HCT116 (cell line): ENCODE results near the gene STARD8. TPM values are rescaled to one million over a fixed set of nuclear protein-coding genes. Genes with fewer than 3 reads are reported as not detected.

ENCODE experiments used
- ATAC-seq: fragments of 200-7000 bp; cut with Tn5 transposase; 2 replicates; pipeline ENCODE4 v1.9.1; 2020; ENCODE audit warnings: mild to moderate bottlenecking, moderate library complexity
- BruUV-seq: library from RNA; stranded (reverse); fragments of 400-500 nt; replicated peaks from 2 replicates; lab custom pipeline; 2021; lab: Mats Ljungman, UMichigan
- CTCF ChIA-PET: fragments of 300-600 bp; sonication (Branson Sonifier 250); formaldehyde crosslinking; loops from one replicate; lab custom pipeline; 2021; ENCODE audit warnings: antibody characterized with exemption; lab: Charles Lee
- POLR2A ChIA-PET: fragments of 300-600, 350-600 bp; sonication (Branson Sonifier 250); formaldehyde crosslinking; loops from one replicate; lab custom pipeline; 2021; ENCODE audit warnings: antibody characterized with exemption; lab: Charles Lee
- RAD21 ChIA-PET, 2 experiments: fragments of 300-600 bp; sonication (Branson Sonifier 250); formaldehyde crosslinking; loops; one replicate each; lab custom pipeline; 2023; ENCODE audit warnings: low total read pairs in 2 of 2; ENCODE audit not compliant: uncharacterized antibody in 2 of 2, unreplicated experiment in 2 of 2, low non-redundant PET in 1 of 2; lab: Charles Lee
- DNase-seq: peaks from one replicate; pipeline ENCODE4 v3.0.0-alpha.2; 2010; ENCODE audit warnings: low read depth, low spot score
- H2AFZ ChIP-seq: fragments of 200-600 bp; shearing (Covaris generic), sonication (generic); 2 replicates; pipeline ENCODE4 v1.6.1; 2017; ENCODE audit warnings: low read depth, mixed run types, mixed read lengths, antibody characterized with exemption, low read length; ENCODE audit not compliant: poor library complexity, severe bottlenecking
- H3K27ac ChIP-seq: 2 replicates; pipeline ENCODE4 v1.5.1; 2012; ENCODE audit warnings: low read depth, low read length
- H3K27me3 ChIP-seq: fragments of 200-600 bp; sonication (generic); 2 replicates; pipeline ENCODE4 v1.6.1; 2016; ENCODE audit warnings: mixed run types, low read length, mixed read lengths; ENCODE audit not compliant: insufficient read depth
- H3K36me3 ChIP-seq, 2 experiments: fragments of 200-500 bp in 1 of 2; fragments of 200-600 bp in 1 of 2; sonication (Bioruptor generic) in 1 of 2; sonication (generic) in 1 of 2; 2 replicates each; pipeline versions ENCODE4 v1.5.1 to v1.6.1; 2014 to 2016; ENCODE audit warnings: low read length in 2 of 2, inconsistent platforms in 1 of 2, mixed read lengths in 1 of 2, mixed run types in 1 of 2; ENCODE audit not compliant: insufficient read depth in 2 of 2, control insufficient read depth in 1 of 2
- H3K4me1 ChIP-seq, 2 experiments: fragments of 200-600 bp in 1 of 2; sonication (generic) in 1 of 2; 2 replicates each; pipeline versions ENCODE4 v1.5.1 to v1.6.1; 2012 to 2017; ENCODE audit warnings: low read length in 2 of 2, inconsistent platforms in 1 of 2, mild to moderate bottlenecking in 1 of 2, mixed read lengths in 1 of 2, mixed run types in 1 of 2, moderate library complexity in 1 of 2; ENCODE audit not compliant: insufficient read depth in 2 of 2, control insufficient read depth in 1 of 2
- H3K4me2 ChIP-seq: fragments of 200-600 bp; sonication (generic); 2 replicates; pipeline ENCODE4 v1.6.1; 2017; ENCODE audit warnings: mixed run types, low read length, mixed read lengths
- H3K4me3 ChIP-seq, 2 experiments: fragments of 200-600 bp in 1 of 2; sonication (generic) in 1 of 2; replicated peaks in 1 of 2; 2 replicates each; pipeline ENCODE4 v1.5.1; 2011 to 2016; ENCODE audit warnings: low read length in 2 of 2, control low read depth in 1 of 2, low read depth in 1 of 2, mild to moderate bottlenecking in 1 of 2, mixed read lengths in 1 of 2, mixed run types in 1 of 2
- H3K79me2 ChIP-seq: fragments of 200-600 bp; sonication (generic); 2 replicates; pipeline ENCODE4 v1.6.1; 2017; ENCODE audit warnings: mild to moderate bottlenecking, mixed run types, low read length, moderate library complexity, mixed read lengths; ENCODE audit not compliant: insufficient read depth
- H3K9ac ChIP-seq: fragments of 200-600 bp; sonication (generic); 2 replicates; pipeline ENCODE4 v1.6.1; 2016; ENCODE audit warnings: low read length, mixed read lengths
- H3K9me2 ChIP-seq: fragments of 200-600 bp; sonication (generic), shearing (Covaris generic); 2 replicates; pipeline ENCODE4 v1.6.1; 2017; ENCODE audit warnings: mixed run types, mild to moderate bottlenecking, moderate library complexity; ENCODE audit not compliant: insufficient read depth
- H3K9me3 ChIP-seq, 2 experiments: fragments of 200-500 bp in 1 of 2; fragments of 200-600 bp in 1 of 2; sonication (Bioruptor generic) in 1 of 2; sonication (generic) in 1 of 2; 2 replicates each; pipeline ENCODE4 v1.6.1; 2014 to 2017; ENCODE audit warnings: low read length in 2 of 2, mixed read lengths in 2 of 2, inconsistent platforms in 1 of 2, low read depth in 1 of 2, mild to moderate bottlenecking in 1 of 2, mixed run types in 1 of 2, moderate library complexity in 1 of 2; ENCODE audit not compliant: control insufficient read depth in 1 of 2, insufficient read depth in 1 of 2
- H4K20me1 ChIP-seq: fragments of 200-600 bp; sonication (generic), shearing (Covaris generic); 2 replicates; pipeline ENCODE4 v1.6.1; 2017; ENCODE audit warnings: mixed run types, mild to moderate bottlenecking, moderate library complexity; ENCODE audit not compliant: insufficient read depth
- CEBPB ChIP-seq: IDR thresholded peaks from 2 replicates; pipeline ENCODE4 v1.6.1; 2012; ENCODE audit warnings: low read depth
- EGR1 ChIP-seq: IDR thresholded peaks from 2 replicates; pipeline ENCODE4 v1.6.1; 2012; ENCODE audit warnings: low read depth
- ELF1 ChIP-seq: IDR thresholded peaks from 2 replicates; pipeline ENCODE4 v1.6.1; 2012; ENCODE audit warnings: low read depth, borderline replicate concordance
- EZH2 ChIP-seq: fragments of 200-600 bp; sonication (generic); IDR thresholded peaks from 2 replicates; pipeline ENCODE4 v1.6.1; 2017; ENCODE audit warnings: antibody characterized with exemption, mixed run types
- EZH2phosphoT487 ChIP-seq: fragments of 200-600 bp; IDR thresholded peaks from 2 replicates; pipeline ENCODE4 v1.6.1; 2018; ENCODE audit warnings: antibody characterized with exemption, borderline replicate concordance
- POLR2A ChIP-seq: IDR thresholded peaks from 2 replicates; pipeline ENCODE4 v1.7.0; 2011; ENCODE audit warnings: borderline replicate concordance; ENCODE audit not compliant: insufficient read depth, insufficient read length; ENCODE audit errors: extremely low read depth
- POLR2AphosphoS5 ChIP-seq: IDR thresholded peaks from 2 replicates; pipeline ENCODE4 v1.6.1; 2011; ENCODE audit warnings: mild to moderate bottlenecking, low read depth, low read length, moderate library complexity
- RAD21 ChIP-seq: IDR thresholded peaks from 2 replicates; pipeline ENCODE4 v1.6.1; 2012; ENCODE audit warnings: low read depth, mild to moderate bottlenecking
- SIN3A ChIP-seq: IDR thresholded peaks from 2 replicates; pipeline ENCODE4 v1.6.1; 2012; ENCODE audit warnings: low read depth
- SRF ChIP-seq: IDR thresholded peaks from 2 replicates; pipeline ENCODE4 v1.6.1; 2012; ENCODE audit warnings: low read depth
- TCF7L2 ChIP-seq: IDR thresholded peaks from 2 replicates; pipeline ENCODE4 v1.7.0; 2011; ENCODE audit warnings: borderline replicate concordance, inconsistent platforms; ENCODE audit not compliant: insufficient read depth, insufficient read length; ENCODE audit errors: extremely low read depth
- ZFX ChIP-seq: fragments of 450-650 bp; IDR thresholded peaks from 2 replicates; pipeline ENCODE4 v1.6.1; 2017
- intact Hi-C: fragments of 100-400 bp; cut with micrococcal nuclease; formaldehyde crosslinking; loops from 2 replicates; pipeline ENCODE4 v1.10.0; 2022
- total RNA-seq: library from RNA; stranded (reverse); gene quantifications from one replicate; pipeline ENCODE4 v1.2.1, GENCODE V29; 2021; ENCODE audit not compliant: unreplicated experiment
- TF ChIP-seq, protein P1 (sequence below): IDR thresholded peaks from 2 replicates; pipeline ENCODE4 v1.6.1; 2012
- TF ChIP-seq, protein P2 (sequence below): IDR thresholded peaks from 2 replicates; pipeline ENCODE4 v1.6.1; 2012
- TF ChIP-seq, protein P3 (sequence below): IDR thresholded peaks from 2 replicates; pipeline ENCODE4 v1.6.1; 2012; ENCODE audit warnings: low read depth

Gene STARD8
- total RNA-seq, 1 experiment from 2014 or later: 5.4 TPM

DNA sequence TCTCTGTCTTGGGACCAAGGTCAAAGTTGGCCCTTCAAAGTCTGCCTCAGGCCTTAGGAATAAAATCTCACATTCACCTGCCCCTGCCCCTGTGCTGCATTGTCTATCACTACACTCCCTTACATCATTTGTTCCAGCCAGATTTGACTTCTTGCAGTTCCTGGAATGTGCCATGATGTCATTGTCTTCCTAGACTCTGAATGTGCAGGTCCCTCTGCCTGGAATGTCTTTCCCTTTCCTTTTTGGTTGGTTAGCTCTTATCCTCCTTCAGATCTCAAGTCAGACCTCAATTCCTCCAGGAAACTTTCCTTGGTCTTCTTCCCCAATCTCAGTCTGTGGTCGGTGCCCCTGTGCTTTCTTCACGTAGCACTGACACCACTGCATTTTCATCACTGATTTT is 113.6 kb downstream of the STARD8 start:
- Histone ChIP-seq H3K27ac (no peak overlapping the region), H3K9me3 (no peaks in the 10 kb centered on the region), H3K79me2 (no peaks in the 10 kb centered on the region), H2AFZ (no peak overlapping the region), H3K9me2 (no peaks in the 10 kb centered on the region), H3K4me1 (no peaks in the 10 kb centered on the region), H3K4me2 (no peak overlapping the region), H3K36me3 (no peaks in the 10 kb centered on the region), H3K4me3 (no peak overlapping the region), H3K27me3 (no peaks in the 10 kb centered on the region), H3K9ac (no peak overlapping the region), H4K20me1 (no peaks in the 10 kb centered on the region)
- ChIA-PET CTCF (no interaction called here), RAD21 (no interaction called here), POLR2A (no interaction called here)
- TF ChIP-seq, protein P1, sequence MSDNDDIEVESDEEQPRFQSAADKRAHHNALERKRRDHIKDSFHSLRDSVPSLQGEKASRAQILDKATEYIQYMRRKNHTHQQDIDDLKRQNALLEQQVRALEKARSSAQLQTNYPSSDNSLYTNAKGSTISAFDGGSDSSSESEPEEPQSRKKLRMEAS: no peak
- no TSS peak for BruUV-seq
- intact Hi-C loops: no loop called here
- ATAC-seq (no peak), DNase-seq (no peak)

DNA sequence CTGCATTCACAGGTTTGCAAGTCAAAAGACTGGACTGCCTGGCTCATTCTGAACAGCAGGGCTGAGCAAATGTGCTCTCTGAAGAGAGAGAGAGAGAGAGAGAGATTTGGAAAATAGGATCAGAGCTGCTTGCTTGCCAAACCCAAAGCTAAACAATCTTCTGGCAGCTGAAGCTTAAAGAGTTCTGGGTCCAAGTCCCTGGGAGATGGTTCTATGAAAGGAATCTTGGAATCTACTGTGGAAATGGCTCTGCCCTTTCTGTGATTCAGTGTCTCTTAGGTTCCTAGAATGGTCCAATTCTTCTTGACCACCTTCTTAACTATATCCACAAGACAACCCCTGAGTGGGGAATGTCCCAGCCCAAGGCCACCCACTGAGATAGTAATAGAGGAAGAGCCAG is 115.3 kb downstream of the STARD8 start:
- ChIA-PET RAD21 (no interaction called here), POLR2A (no interaction called here), CTCF (no interaction called here)
- DNase-seq (no peak), ATAC-seq (no peak)
- BruUV-seq: no TSS peak
- Histone ChIP-seq H3K4me1 (no peaks in the 10 kb centered on the region), H3K27ac (no peak overlapping the region), H3K9ac (no peak overlapping the region), H4K20me1 (no peaks in the 10 kb centered on the region), H3K4me2 (no peak overlapping the region), H3K36me3 (no peaks in the 10 kb centered on the region), H3K9me3 (no peaks in the 10 kb centered on the region), H3K9me2 (no peaks in the 10 kb centered on the region), H3K27me3 (no peaks in the 10 kb centered on the region), H3K4me3 (no peak overlapping the region), H3K79me2 (no peaks in the 10 kb centered on the region), H2AFZ (no peak overlapping the region)
- intact Hi-C loops: no loop called here
- TF ChIP-seq SRF (no peak), CEBPB (no peak), TCF7L2 (no peak), POLR2A (no peak), SIN3A (no peak), RAD21 (no peak), EZH2phosphoT487 (no peak), ZFX (no peak), EZH2 (no peak), EGR1 (no peak), POLR2AphosphoS5 (no peak), ELF1 (no peak)
- TF ChIP-seq, protein P2, sequence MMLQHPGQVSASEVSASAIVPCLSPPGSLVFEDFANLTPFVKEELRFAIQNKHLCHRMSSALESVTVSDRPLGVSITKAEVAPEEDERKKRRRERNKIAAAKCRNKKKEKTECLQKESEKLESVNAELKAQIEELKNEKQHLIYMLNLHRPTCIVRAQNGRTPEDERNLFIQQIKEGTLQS: no peak
- TF ChIP-seq, protein P3, sequence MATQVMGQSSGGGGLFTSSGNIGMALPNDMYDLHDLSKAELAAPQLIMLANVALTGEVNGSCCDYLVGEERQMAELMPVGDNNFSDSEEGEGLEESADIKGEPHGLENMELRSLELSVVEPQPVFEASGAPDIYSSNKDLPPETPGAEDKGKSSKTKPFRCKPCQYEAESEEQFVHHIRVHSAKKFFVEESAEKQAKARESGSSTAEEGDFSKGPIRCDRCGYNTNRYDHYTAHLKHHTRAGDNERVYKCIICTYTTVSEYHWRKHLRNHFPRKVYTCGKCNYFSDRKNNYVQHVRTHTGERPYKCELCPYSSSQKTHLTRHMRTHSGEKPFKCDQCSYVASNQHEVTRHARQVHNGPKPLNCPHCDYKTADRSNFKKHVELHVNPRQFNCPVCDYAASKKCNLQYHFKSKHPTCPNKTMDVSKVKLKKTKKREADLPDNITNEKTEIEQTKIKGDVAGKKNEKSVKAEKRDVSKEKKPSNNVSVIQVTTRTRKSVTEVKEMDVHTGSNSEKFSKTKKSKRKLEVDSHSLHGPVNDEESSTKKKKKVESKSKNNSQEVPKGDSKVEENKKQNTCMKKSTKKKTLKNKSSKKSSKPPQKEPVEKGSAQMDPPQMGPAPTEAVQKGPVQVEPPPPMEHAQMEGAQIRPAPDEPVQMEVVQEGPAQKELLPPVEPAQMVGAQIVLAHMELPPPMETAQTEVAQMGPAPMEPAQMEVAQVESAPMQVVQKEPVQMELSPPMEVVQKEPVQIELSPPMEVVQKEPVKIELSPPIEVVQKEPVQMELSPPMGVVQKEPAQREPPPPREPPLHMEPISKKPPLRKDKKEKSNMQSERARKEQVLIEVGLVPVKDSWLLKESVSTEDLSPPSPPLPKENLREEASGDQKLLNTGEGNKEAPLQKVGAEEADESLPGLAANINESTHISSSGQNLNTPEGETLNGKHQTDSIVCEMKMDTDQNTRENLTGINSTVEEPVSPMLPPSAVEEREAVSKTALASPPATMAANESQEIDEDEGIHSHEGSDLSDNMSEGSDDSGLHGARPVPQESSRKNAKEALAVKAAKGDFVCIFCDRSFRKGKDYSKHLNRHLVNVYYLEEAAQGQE: no peak
